ENCODE data around the gene IFNGR1.

DNA sequence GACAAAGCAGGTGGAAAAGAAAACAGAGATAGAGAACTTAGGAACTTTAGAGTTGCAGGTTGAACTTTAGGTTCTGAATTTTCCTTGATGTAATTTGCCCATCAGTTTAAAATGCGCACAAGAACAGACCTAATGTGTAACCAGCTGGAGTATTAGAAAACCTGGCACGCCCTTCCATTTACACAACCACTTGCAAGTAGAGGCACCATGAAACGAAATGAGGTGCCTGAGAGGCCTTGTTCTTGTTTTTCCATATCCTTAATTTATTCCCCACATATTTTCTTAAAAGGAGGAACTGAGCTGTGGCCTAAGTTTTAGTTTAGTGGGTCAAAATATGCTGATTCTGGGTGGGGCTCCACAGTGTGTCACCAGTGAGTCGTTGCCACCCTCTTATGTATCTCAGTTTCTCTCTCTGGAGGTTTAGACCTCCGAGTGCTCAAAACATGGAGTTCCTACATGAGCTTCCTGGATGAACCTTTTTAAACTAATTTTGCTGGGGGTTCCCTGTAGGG lies 28.5 kb downstream of the IFNGR1 start:
- TF ChIP-seq, protein P1, sequence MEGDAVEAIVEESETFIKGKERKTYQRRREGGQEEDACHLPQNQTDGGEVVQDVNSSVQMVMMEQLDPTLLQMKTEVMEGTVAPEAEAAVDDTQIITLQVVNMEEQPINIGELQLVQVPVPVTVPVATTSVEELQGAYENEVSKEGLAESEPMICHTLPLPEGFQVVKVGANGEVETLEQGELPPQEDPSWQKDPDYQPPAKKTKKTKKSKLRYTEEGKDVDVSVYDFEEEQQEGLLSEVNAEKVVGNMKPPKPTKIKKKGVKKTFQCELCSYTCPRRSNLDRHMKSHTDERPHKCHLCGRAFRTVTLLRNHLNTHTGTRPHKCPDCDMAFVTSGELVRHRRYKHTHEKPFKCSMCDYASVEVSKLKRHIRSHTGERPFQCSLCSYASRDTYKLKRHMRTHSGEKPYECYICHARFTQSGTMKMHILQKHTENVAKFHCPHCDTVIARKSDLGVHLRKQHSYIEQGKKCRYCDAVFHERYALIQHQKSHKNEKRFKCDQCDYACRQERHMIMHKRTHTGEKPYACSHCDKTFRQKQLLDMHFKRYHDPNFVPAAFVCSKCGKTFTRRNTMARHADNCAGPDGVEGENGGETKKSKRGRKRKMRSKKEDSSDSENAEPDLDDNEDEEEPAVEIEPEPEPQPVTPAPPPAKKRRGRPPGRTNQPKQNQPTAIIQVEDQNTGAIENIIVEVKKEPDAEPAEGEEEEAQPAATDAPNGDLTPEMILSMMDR (IDR thresholded peaks at IDR 0.05; ENCODE audit: borderline replicate concordance, extremely low read depth, low read length, poor library complexity, severe bottlenecking), result no peak
- no peak for TF ChIP-seq EZH2 (IDR thresholded peaks at IDR 0.05; ENCODE audit: borderline replicate concordance, low read depth, low read length, severe bottlenecking)

Data from DND-41 (cell line).